GM12891 (cell line): ENCODE measurements around the gene UCP3.
A peak's percentile ranks its signal among the peaks of the same experiment; 100 is the strongest.

Experiments used
- DNase-seq: peaks from one replicate; pipeline ENCODE4 v3.0.0; 2011; ENCODE audit warnings: low spot score; ENCODE audit not compliant: insufficient read length
- FAIRE-seq: peaks from 2 replicates; lab custom pipeline; 2011; peaks lifted over from hg19 to GRCh38; lab: Jason Lieb, UNC
- PAX5 ChIP-seq: IDR thresholded peaks from 2 replicates; pipeline ENCODE4 v1.6.1; 2011; ENCODE audit warnings: low read length, moderate library complexity, mild to moderate bottlenecking; ENCODE audit not compliant: insufficient read depth, severe bottlenecking
- POLR2A ChIP-seq: IDR thresholded peaks from 2 replicates; pipeline ENCODE4 v1.6.1; 2011; ENCODE audit warnings: low read depth, low read length, control low read depth
- POLR2AphosphoS5 ChIP-seq: IDR thresholded peaks from 2 replicates; pipeline ENCODE4 v1.6.1; 2011; ENCODE audit warnings: low read depth, low read length, control low read depth
- POU2F2 ChIP-seq: IDR thresholded peaks from 2 replicates; pipeline ENCODE4 v1.6.1; 2011; ENCODE audit warnings: low read depth, mild to moderate bottlenecking, control low read depth, low read length, moderate library complexity
- SPI1 ChIP-seq: IDR thresholded peaks from 2 replicates; pipeline ENCODE4 v1.6.1; 2011; ENCODE audit warnings: low read depth, low read length, control low read depth
- TAF1 ChIP-seq: IDR thresholded peaks from 2 replicates; pipeline ENCODE4 v1.6.1; 2011; ENCODE audit warnings: low read depth, low read length, control low read depth

Gene UCP3

DNA sequence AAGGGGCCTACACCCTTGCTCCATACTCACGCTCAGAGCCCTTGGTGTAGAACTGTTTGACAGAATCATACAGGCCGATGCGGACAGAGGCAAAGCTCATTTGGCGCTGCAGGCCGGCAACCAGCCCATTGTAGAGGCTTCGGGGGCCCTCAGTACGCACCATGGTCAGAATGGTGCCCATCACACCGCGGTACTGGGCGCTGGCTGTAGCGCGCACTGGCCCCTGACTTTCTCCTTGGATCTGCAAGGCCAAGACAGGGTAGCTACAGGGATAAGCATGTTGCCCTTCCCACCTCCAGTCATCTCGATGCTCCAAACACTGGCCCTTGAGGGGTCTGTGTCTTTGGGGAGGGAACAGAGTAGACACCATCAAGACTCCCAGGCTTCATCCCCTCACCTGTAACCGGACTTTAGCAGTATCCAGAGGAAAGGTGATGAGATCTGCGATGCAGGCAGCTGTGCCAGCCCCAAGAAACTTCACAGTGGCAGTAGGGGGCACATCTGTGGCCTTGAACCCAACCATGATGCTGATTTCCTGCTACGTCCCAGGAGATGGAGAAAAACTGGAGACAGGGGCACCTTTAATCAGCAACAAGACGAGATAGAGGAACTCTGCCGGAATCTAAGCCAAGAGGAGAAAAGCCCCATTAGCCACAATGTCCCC lies 30.9 kb downstream of the UCP3 start:
- FAIRE-seq = no peak
- TF ChIP-seq POU2F2 = no peak
- no peak for TF ChIP-seq POLR2AphosphoS5
- TF ChIP-seq PAX5 = no peak
- no peak for TF ChIP-seq SPI1
- no peak for TF ChIP-seq POLR2A
- TF ChIP-seq TAF1 = no peak
- DNase-seq = no peak

DNA sequence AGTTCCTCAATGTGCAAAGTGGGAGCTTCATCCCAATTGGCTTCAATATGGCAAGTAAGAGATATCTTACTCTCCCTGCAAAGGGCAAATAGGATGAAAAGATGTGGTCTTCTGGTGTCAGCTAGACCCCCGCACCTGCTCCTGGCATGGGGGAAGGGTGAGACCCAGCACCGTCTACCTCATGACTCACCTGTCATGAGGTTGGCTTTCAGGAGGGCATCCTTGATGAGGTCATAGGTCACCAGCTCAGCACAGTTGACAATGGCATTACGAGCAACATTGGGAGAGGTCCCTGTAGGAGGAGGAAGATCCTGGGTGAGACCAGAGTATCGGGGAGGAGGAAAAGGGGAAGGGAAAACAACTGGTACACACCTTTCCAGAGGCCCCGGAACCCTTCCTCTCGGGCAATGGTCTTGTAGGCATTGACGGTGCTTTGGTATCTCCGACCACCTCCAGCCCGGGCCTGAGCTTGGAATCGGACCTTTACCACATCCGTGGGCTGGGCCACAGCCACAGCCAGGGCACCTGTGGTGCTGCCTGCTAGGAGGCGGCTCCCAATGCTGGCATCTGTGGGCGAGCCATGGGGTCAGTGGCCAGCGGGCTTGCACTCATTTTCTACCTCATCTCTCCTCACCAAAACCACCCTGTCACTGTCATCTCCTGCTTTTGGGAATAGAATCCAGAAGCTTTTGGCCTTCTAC lies 32.3 kb downstream of the UCP3 start:
- FAIRE-seq = no peak
- peak; percentile 32; the same call in 1 of the 2 replicates for TF ChIP-seq POLR2AphosphoS5
- TF ChIP-seq POLR2A = no peak; the same call in 1 of the 2 replicates
- no peak for TF ChIP-seq TAF1
- no peak for TF ChIP-seq POU2F2
- no peak for DNase-seq

DNA sequence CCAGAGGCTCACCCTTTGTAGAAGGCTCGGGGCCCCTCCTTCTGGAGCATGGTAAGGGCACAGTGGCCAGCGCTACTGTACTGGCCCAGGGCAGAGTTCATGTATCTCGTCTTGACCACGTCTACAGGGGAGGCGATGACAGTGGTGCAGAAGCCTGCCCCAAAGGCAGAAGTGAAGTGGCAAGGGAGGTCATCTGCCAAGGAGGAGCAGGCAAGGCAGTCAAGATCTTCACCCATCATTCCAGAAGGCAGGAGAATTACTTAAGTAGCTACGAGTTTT lies 33.5 kb downstream of the UCP3 start:
- TF ChIP-seq SPI1 = no peak
- TF ChIP-seq TAF1 = no peak
- TF ChIP-seq POU2F2 = no peak
- TF ChIP-seq POLR2A = no peak
- no peak for TF ChIP-seq PAX5
- TF ChIP-seq POLR2AphosphoS5 = no peak
- FAIRE-seq = no peak
- no peak for DNase-seq

DNA sequence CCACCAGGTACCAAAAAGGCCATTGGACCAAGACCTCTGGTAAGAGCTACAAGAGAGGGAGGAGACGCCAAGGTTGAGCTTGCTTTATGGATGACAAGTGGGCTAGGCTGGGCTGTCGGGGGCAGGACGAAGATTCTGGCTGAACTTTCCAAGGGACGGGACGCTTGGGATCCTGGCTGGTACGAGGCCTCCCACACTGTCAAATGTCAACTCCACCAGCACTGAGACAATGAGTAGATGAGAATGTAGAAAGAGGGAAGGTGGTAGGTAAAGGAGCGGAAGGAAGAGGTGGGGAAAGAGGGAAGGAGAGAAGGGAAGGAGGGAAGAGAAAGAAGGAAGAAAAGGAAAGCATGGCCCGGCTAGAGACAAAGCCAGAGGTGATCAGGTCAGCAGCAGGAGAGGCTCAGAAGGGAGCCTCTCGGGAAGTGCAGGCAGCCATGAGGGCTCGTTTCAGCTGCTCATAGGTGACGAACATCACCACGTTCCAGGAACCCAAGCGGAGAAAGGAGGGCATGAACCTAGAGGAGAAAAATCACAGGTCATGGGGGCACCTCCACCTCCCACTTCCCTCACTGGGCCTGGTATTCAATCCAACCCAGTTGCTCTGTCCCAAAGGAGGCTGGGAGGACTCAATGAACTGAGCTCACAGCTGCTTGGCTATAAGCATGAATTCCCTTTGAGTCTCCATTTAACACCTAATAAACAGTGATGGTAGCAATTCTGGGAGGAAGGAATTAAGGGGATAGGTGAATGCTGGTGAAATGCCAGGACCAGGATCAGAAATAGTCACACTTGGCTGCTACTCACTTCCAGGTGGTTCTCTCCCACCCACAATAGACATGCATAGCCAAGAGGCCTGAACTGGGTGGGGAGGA lies 34.0 kb downstream of the UCP3 start:
- FAIRE-seq = no peak
- DNase-seq = no peak
- TF ChIP-seq POLR2AphosphoS5 (no peak), TAF1 (no peak), SPI1 (no peak), PAX5 (no peak), POU2F2 (no peak)

DNA sequence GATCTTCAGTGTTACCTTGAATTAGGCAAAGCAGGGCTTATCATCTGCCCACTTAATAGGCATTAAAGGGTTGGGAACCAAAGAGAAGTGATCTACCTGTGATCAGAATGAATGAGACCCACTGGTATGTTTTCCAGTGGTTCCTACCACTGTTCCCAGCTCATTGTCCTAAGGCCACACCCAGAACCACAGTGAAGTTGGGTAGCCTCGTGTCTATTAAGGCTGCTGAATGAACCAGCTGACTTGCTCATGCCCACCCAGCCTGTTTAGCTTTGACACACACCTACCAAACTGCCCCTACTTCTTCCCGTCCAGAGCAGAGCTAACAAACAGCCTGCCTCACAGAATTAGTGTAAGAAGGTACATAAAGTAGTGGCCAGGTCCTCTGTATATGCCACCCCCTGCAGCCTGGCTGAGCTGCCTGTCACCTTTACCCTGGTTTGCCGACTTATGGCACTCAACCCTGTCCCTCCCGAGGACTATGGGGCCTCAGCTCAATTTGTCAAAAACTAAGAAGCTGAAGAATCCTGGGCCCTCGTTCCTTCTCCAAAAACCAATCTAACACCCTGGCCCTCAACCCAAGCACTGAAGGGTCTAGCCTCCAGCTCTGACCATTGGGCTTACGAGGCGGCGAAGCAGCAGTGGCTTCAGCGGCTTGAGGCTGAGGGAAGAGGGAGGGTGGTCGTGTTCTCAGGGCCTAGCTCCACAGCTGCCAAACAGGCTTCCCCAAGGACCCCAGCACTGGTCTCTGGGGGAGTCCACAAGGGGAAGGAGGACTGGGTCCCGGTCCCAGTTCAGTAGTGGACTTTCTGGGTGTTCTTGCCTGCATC lies 36.0 kb downstream of the UCP3 start:
- FAIRE-seq (no peak), DNase-seq (no peak)
- TF ChIP-seq POLR2A (peak; percentile 42; the same call in 1 of the 2 replicates), POLR2AphosphoS5 (peak; percentile 82), TAF1 (no peak), PAX5 (no peak)

DNA sequence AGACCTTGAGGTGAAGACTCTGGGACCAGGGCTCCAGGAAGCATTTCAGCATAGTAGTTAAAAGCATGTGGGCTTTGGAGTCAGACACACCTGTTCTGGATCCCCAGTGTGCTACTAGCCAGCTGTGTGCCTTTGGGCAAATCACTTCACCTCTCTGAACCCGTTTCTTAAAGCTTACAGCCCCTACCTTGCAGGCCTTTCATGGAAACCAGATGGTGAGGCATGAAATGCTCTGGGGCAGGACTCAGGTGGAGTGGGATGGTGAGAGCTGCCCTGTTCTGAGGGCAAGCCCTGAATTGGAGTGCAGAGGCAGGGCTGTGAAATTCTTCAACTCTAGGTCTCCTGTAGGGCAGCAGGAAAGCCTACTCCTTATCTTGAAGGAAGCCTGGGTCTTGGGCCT lies 36.7 kb downstream of the UCP3 start:
- DNase-seq (no peak), FAIRE-seq (no peak)
- 0 out of 2 replicates have a peak, but pooled peaks have one; percentile 2 for TF ChIP-seq POLR2A
- TF ChIP-seq POLR2AphosphoS5 = no peak
- TF ChIP-seq POU2F2 = 0 out of 2 replicates have a peak, but pooled peaks have one; percentile 27
- TF ChIP-seq TAF1 = no peak
- no peak for TF ChIP-seq SPI1

DNA sequence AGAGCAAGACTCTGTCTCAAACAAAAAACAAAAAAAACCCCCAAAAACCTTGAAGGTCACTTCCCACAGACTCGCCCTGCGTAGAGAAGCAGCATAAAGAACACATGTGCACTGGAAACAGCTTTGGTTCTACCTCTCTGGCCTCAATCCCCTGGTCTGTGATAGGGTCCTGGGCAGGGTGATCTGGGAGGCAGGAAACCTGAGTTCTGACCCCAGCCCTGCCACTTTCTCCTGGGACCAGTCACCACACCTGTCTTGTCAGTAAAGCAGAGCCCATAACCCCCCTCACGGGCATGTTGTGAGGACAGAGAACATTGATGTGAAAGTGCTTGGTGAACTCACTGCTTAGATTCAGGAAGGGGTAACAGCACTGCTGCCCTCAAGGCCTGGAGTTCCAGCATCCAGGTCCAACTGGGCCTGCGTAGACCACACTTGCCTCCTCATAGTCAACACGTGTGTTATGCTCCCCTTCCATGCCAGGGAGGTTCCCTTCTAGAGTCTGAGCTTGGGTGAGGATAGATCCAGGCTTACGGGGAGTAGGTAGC lies 37.6 kb downstream of the UCP3 start:
- TF ChIP-seq POLR2A (peak; percentile 67), SPI1 (no peak), POU2F2 (no peak), POLR2AphosphoS5 (peak; percentile 27; the same call in 1 of the 2 replicates)
- peak; percentile 56 for FAIRE-seq
- DNase-seq = no peak

DNA sequence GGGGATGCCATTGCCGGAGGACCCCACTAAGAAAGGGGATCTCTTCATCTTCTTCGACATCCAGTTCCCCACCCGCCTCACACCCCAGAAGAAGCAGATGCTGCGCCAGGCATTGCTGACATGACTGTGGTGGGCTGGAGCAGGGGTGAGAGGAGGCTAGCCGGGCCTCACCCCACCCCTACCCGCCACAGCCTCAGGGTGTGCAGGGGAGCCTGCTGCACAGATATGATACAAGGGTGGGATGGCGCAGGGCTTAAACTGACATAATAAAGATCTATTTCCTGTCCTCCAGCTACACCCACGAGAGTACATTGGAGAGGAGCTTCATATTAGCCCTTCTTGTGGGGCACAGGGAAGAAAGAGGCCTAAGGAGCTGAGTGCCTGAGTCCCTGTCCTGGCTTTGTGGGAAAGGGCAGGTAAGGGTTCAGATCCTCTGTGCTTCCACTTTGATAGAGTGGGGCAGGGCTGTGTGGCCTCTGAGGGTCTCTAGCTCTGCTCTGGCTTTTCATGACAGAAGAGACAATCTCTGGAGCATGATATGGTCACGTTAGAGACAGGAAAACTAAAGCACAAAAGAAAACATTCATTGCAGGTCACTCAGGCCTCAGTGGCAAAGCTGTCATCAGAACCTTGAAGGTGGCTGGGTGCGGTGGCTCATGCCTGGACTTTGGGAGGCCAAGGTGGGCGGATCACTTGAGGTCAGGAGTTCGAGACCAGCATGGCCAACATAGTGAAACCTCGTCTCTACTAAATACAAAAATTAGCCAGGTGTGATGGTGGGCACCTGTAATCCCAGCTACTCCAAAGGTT lies 38.7 kb downstream of the UCP3 start:
- no peak for TF ChIP-seq PAX5
- peak; percentile 18; the same call in 1 of the 2 replicates for TF ChIP-seq POLR2A
- no peak for TF ChIP-seq TAF1
- no peak for TF ChIP-seq SPI1
- TF ChIP-seq POU2F2 = no peak
- FAIRE-seq = no peak
- DNase-seq = no peak

DNA sequence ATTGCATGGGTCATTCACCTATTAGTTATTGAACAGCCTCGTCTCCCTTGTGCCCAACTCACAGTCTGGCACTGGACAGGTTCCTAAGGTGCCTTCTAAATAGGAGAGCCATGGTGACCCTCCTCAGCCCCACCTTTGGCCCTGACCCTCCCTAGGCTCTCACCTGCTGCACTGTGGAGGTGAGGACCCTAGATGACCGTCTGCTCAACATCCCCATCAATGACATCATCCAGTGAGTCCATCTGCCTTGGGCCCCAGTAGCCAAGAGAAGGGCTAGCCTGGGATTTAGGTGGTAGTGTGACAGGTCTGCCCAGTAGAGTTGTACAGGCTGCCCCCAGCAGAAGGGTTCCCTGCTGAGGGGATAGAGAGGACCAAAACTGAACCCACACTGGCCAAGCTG lies 39.8 kb downstream of the UCP3 start:
- TF ChIP-seq POU2F2 (no peak), POLR2A (no peak), PAX5 (no peak), SPI1 (no peak), TAF1 (no peak), POLR2AphosphoS5 (no peak)
- FAIRE-seq = no peak

More for the DNA sequence above, 39.8 kb downstream of the UCP3 start:
- DNase-seq = no peak
